GM12878 (cell line): ENCODE data around the gene PRDM15. TPM values are rescaled to one million over a fixed set of nuclear protein-coding genes. Genes with fewer than 3 reads are reported as not detected.

Source experiments
- ATAC-seq: fragments of 200-7000 bp; cut with Tn5 transposase; 3 replicates; pipeline ENCODE4 v1.9.1; 2020; ENCODE audit warnings: mild to moderate bottlenecking, moderate library complexity
- BruUV-seq: library from RNA; stranded (reverse); fragments of 400-500 nt; replicated peaks from 2 replicates; lab custom pipeline; 2021; lab: Mats Ljungman, UMichigan
- CTCF ChIA-PET: fragments of 300-600 bp; sonication (Branson Sonifier 250); formaldehyde crosslinking; extraction: SDS; loops from one replicate; lab custom pipeline; 2021; ENCODE audit warnings: inconsistent platforms; lab: Yijun Ruan, JAX
- POLR2A ChIA-PET: fragments of 350-600 bp; formaldehyde crosslinking; extraction: SDS; loops from one replicate; lab custom pipeline; 2021; ENCODE audit warnings: inconsistent platforms; lab: Charles Lee
- RAD21 ChIA-PET: fragments of 300-600 bp; sonication (Branson Sonifier 250); formaldehyde crosslinking; loops from one replicate; lab custom pipeline; 2023; ENCODE audit warnings: antibody characterized with exemption; ENCODE audit not compliant: unreplicated experiment; lab: Charles Lee
- SMC1A ChIA-PET: fragments of 300-600 bp; sonication (Branson Sonifier 250); formaldehyde crosslinking; loops from one replicate; lab custom pipeline; 2023; ENCODE audit not compliant: unreplicated experiment, uncharacterized antibody; lab: Charles Lee
- DNase-seq: peaks from one replicate; pipeline ENCODE4 v3.0.0-alpha.2; 2011; ENCODE audit warnings: low read depth, low spot score
- FAIRE-seq: peaks from 3 replicates; lab custom pipeline; 2011; peaks lifted over from hg19 to GRCh38; lab: Jason Lieb, UNC
- H2AFZ ChIP-seq: 2 replicates; pipeline ENCODE4 v1.6.0; 2011; ENCODE audit warnings: low read depth, low read length, control low read depth; ENCODE audit not compliant: control insufficient read depth
- H3K27ac ChIP-seq: 2 replicates; pipeline ENCODE4 v1.5.1; 2011; ENCODE audit warnings: control low read depth; ENCODE audit not compliant: control insufficient read depth, insufficient read depth
- H3K27me3 ChIP-seq, 2 experiments: replicated peaks in 1 of 2; 2 replicates each; pipeline versions ENCODE4 v1.6.0 to v1.6.1; 2011; ENCODE audit warnings: low read length in 1 of 2; ENCODE audit not compliant: control insufficient read depth in 2 of 2, insufficient read depth in 2 of 2
- H3K36me3 ChIP-seq, 2 experiments: 2 replicates each; pipeline ENCODE4 v1.5.1; 2011; ENCODE audit warnings: low read length in 1 of 2; ENCODE audit not compliant: control insufficient read depth in 2 of 2, insufficient read depth in 2 of 2
- H3K4me1 ChIP-seq: 2 replicates; pipeline ENCODE4 v1.6.1; 2011; ENCODE audit warnings: mild to moderate bottlenecking, low read length, moderate library complexity, mixed read lengths; ENCODE audit not compliant: control insufficient read depth, insufficient read depth
- H3K4me2 ChIP-seq: 2 replicates; pipeline ENCODE4 v1.6.0; 2011; ENCODE audit warnings: control low read depth; ENCODE audit not compliant: control insufficient read depth, insufficient read depth
- H3K4me3 ChIP-seq: fragments of 200-600 bp; sonication (generic); 2 replicates; pipeline ENCODE4 v1.5.1; 2016
- H3K79me2 ChIP-seq: 2 replicates; pipeline ENCODE4 v1.6.0; 2011; ENCODE audit warnings: low read length; ENCODE audit not compliant: control insufficient read depth, insufficient read depth
- H3K9ac ChIP-seq: 2 replicates; pipeline ENCODE4 v1.8.0; 2011; ENCODE audit warnings: low read length, control low read depth, mixed read lengths; ENCODE audit not compliant: control insufficient read depth, insufficient read depth
- H3K9me3 ChIP-seq: replicated peaks from 3 replicates; pipeline ENCODE4 v1.5.1; 2011; ENCODE audit warnings: mild to moderate bottlenecking, low read length; ENCODE audit not compliant: control insufficient read depth, insufficient read depth
- H4K20me1 ChIP-seq: 2 replicates; pipeline ENCODE4 v1.6.0; 2011; ENCODE audit not compliant: control insufficient read depth, insufficient read depth
- BACH1 ChIP-seq: fragments of 450-650 bp; IDR thresholded peaks from 2 replicates; pipeline ENCODE4 v1.6.1; 2017; ENCODE audit warnings: mild to moderate bottlenecking, borderline replicate concordance
- CEBPZ ChIP-seq: fragments of 150-350 bp; IDR thresholded peaks from 2 replicates; pipeline ENCODE4 v1.6.1; 2016; ENCODE audit warnings: low read depth, low read length
- HDAC6 ChIP-seq: fragments of 200-600 bp; sonication (generic); IDR thresholded peaks from one replicate; pipeline ENCODE4 v1.8.0; 2017; ENCODE audit warnings: antibody characterized with exemption; ENCODE audit not compliant: unreplicated experiment
- MAX ChIP-seq: IDR thresholded peaks from 2 replicates; pipeline ENCODE4 v1.6.1; 2012; ENCODE audit warnings: low read depth, low read length, improper control_type of control experiment
- MXI1 ChIP-seq: fragments of 150-350 bp; IDR thresholded peaks from 2 replicates; pipeline ENCODE4 v1.6.1; 2011; ENCODE audit warnings: low read depth, mild to moderate bottlenecking, inconsistent platforms, low read length, improper control_type of control experiment
- POLR2A ChIP-seq: IDR thresholded peaks from 2 replicates; pipeline ENCODE4 v1.6.1; 2011; ENCODE audit warnings: low read depth, mild to moderate bottlenecking, low read length
- PRDM15 ChIP-seq: fragments of 450-650 bp; formaldehyde crosslinking; IDR thresholded peaks from 2 replicates; pipeline ENCODE4 v1.4.0; 2020; ENCODE audit warnings: mild to moderate bottlenecking, moderate library complexity
- RELB ChIP-seq: fragments of 450-650 bp; IDR thresholded peaks from 2 replicates; pipeline ENCODE4 v1.6.1; 2017; ENCODE audit warnings: low read depth, mild to moderate bottlenecking, moderate library complexity
- RFX5 ChIP-seq: IDR thresholded peaks from 2 replicates; pipeline ENCODE4 v1.6.1; 2011; ENCODE audit warnings: low read depth, low read length, improper control_type of control experiment
- TCF12 ChIP-seq: IDR thresholded peaks from 2 replicates; pipeline ENCODE4 v1.6.1; 2011; ENCODE audit warnings: low read depth, mild to moderate bottlenecking, low read length
- WGBS: methylation state at CpG from one replicate; pipeline ENCODE4 v1.1.6; 2016; ENCODE audit warnings: low lambda C conversion rate; ENCODE audit not compliant: insufficient replicate concordance, insufficient coverage; ENCODE audit errors: missing lambda C conversion rate; 5-methylcytosine and 5-hydroxymethylcytosine counted together
- in situ Hi-C: fragments of 300-500 bp; cut with MboI; formaldehyde crosslinking; loops from 9 replicates; pipeline ENCODE4 v1.14.3; 2018; ENCODE audit warnings: mixed read lengths
- intact Hi-C: fragments of 100-400 bp; cut with micrococcal nuclease; formaldehyde crosslinking; loops from one replicate; pipeline ENCODE4 v1.14.2; 2022; ENCODE audit not compliant: unreplicated experiment
- polyA plus RNA-seq, 11 experiments: library from polyadenylated mRNA; depleted of rRNA in 4 of 11; unstranded in 6 of 11; stranded (reverse) in 5 of 11; fragments of >200 nt; fragmentation: Nextera tagmentation in 4 of 11; fragmentation: Illumina TruSeq in 1 of 11; extraction: Ambion mirVana in 4 of 11; extraction: Trizol in 1 of 11; gene quantifications; 1 replicate in 1 of 11; 2 replicates in 10 of 11; pipeline versions ENCODE4 v1.2.1 to v1.2.3, GENCODE V29; 2011 to 2016; ENCODE audit warnings: inconsistent platforms in 2 of 11, missing spikeins in 2 of 11, low read depth in 1 of 11
- total RNA-seq, 4 experiments: library from RNA; depleted of rRNA in 3 of 4; stranded (reverse); fragments of >200 nt in 3 of 4; fragmentation: Illumina TruSeq in 1 of 4; extraction: Trizol in 1 of 4; gene quantifications; 2 replicates each; pipeline versions ENCODE4 v1.2.1 to v1.2.3, GENCODE V29; 2013 to 2021

The PRDM15 gene
- total and polyA plus RNA-seq, 10 of the 15 experiments (the other 5 are each of a cell fraction or from before 2014, with no cell fraction given): 2.2 to 16.0 (median 8.6) TPM

- peak overlapping the region; percentile 81; the same call in 1 of the 2 replicates for H3K4me3 ChIP-seq
- ChIA-PET POLR2A (interaction anchor here (0.7 to 5.5 kb wide), 5 partner anchors 29 to 140 kb away, joined by 3 to 28 read pairs (median 3); partner anchors contain the start of genes PRDM15 and ZBTB21), SMC1A (interaction anchor here (0.7 to 5.3 kb wide), 10 partner anchors 10 to 140 kb away, joined by 3 to 51 read pairs (median 6); partner anchors contain the start of gene PRDM15), CTCF (interaction anchor here (0.8 to 4.9 kb wide), 7 partner anchors 30 to 194 kb away, joined by 3 to 15 read pairs (median 4); no protein-coding TSS in a partner anchor), RAD21 (interaction anchor here (0.9 to 2.4 kb wide), 9 partner anchors 10 to 185 kb away, joined by 3 to 8 read pairs (median 4); no protein-coding TSS in a partner anchor)
- H3K4me2 ChIP-seq: no peak overlapping the region; the same call in 1 of the 2 replicates
- no peaks in the 10 kb centered on the region for H4K20me1 ChIP-seq
- no peak overlapping the region for H3K9ac ChIP-seq
- H3K4me1 ChIP-seq: peaks cover 53% of the 10 kb centered on the region
- no peak for DNase-seq
- peaks cover 0 to 5% of the 10 kb centered on the region in 2 experiments; a peak in 3 of 4 replicates for H3K36me3 ChIP-seq
- intact Hi-C loops: loop anchor here (5.0 to 10.0 kb wide), 2 partner anchors 36 to 192 kb away; no protein-coding TSS in a partner anchor
- H3K27me3 ChIP-seq: no peaks in the 10 kb centered on the region
- no peaks in the 10 kb centered on the region for H3K9me3 ChIP-seq
- BruUV-seq: no TSS peak
- ATAC-seq: no peak
- WGBS: 99% methylated on average over 8 of the region's 8 CpGs
- no peak for FAIRE-seq
- no peak overlapping the region; the same call in 1 of the 2 replicates for H3K27ac ChIP-seq
- H2AFZ ChIP-seq: no peak overlapping the region
- in situ Hi-C loops: no loop called here
- TF ChIP-seq BACH1 (no peak), PRDM15 (no peak), CEBPZ (no peak), MAX (no peak), MXI1 (no peak), RFX5 (no peak), POLR2A (no peak), HDAC6 (no peak), TCF12 (no peak), RELB (no peak)
- peaks cover 45% of the 10 kb centered on the region for H3K79me2 ChIP-seq
Observed at GRCh38 chr21:41923186-41923585, 44.0 kb upstream of the PRDM15 start.
